Stimulated activated CD8-positive, alpha-beta memory T cell treated with anti-CD3 and anti-CD28 coated beads, Interleukin-4, amount 100 ng/mL, for 24 hours (primary cell): ENCODE results near the gene DCD.
A peak's percentile ranks its signal among the peaks of the same experiment; 100 is the strongest.
"Not testable (repeated sequence)": the region's sequence is repeated elsewhere in the genome, so short reads cannot be mapped to it uniquely, and the experiment has no call there.

ENCODE experiments used
- DNase-seq: peaks from one replicate; pipeline ENCODE4 v3.0.0-alpha.2; 2020; ENCODE audit warnings: low read depth

Gene DCD

GRCh38 chr12:54648265-54648664 is at the start of gene DCD:
TSS of gene DCD (minus strand) at chr12:54648365. CDS start at chr12:54648303, 62 bp downstream.
- no peak for DNase-seq

- no peak for DNase-seq
These were observed 49.7 kb upstream of the DCD start for GRCh38 chr12:54697851-54698250.

GRCh38 chr12:54692353-54692752 is 44.2 kb upstream of the DCD start:
- no peak for DNase-seq

- DNase-seq: no peak
These were observed 41.8 kb upstream of the DCD start for GRCh38 chr12:54689984-54690383.

GRCh38 chr12:54689034-54689372 is 40.8 kb upstream of the DCD start:
- no peak for DNase-seq

GRCh38 chr12:54688309-54689033 is 40.3 kb upstream of the DCD start:
- DNase-seq: no peak

GRCh38 chr12:54684636-54685630 is 36.8 kb upstream of the DCD start:
- no peak for DNase-seq

GRCh38 chr12:54683398-54683797 is 35.2 kb upstream of the DCD start:
- no peak for DNase-seq

- no peak for DNase-seq
These were observed 34.5 kb upstream of the DCD start for GRCh38 chr12:54682674-54683073.

- no peak for DNase-seq
These were observed 32.2 kb upstream of the DCD start for GRCh38 chr12:54680374-54680773.

- DNase-seq: no peak
These were observed 30.0 kb upstream of the DCD start for GRCh38 chr12:54678131-54678530.

GRCh38 chr12:54667945-54668344 is 19.8 kb upstream of the DCD start:
- no peak for DNase-seq

GRCh38 chr12:54666008-54666407 is 17.8 kb upstream of the DCD start:
- no peak for DNase-seq

- DNase-seq: not testable (repeated sequence)
These were observed 17.0 kb upstream of the DCD start for GRCh38 chr12:54665022-54665635.

- no peak for DNase-seq
These were observed 15.4 kb upstream of the DCD start for GRCh38 chr12:54663603-54664002.

GRCh38 chr12:54662026-54662425 is 13.9 kb upstream of the DCD start:
- DNase-seq: no peak

- no peak for DNase-seq
These were observed 12.9 kb upstream of the DCD start for GRCh38 chr12:54661048-54661447.

GRCh38 chr12:54660320-54660962 is 12.3 kb upstream of the DCD start:
- DNase-seq: no peak

- DNase-seq: peak; percentile 24
These were observed 10.4 kb upstream of the DCD start for GRCh38 chr12:54658306-54659264.

- no peak for DNase-seq
These were observed 9.0 kb upstream of the DCD start for GRCh38 chr12:54657105-54657607.

GRCh38 chr12:54654926-54655325 is 6.8 kb upstream of the DCD start:
- DNase-seq: no peak
